Endothelial cell of umbilical vein (primary cell): ENCODE measurements around the gene PLXDC2.

Experiments used
- EZH2 ChIP-seq: IDR thresholded peaks from 2 replicates; pipeline ENCODE4 v1.6.1; 2012; ENCODE audit warnings: borderline replicate concordance, low read depth, mild to moderate bottlenecking, moderate library complexity, low read length, inconsistent platforms; ENCODE audit not compliant: severe bottlenecking
- GATA2 ChIP-seq: IDR thresholded peaks from 2 replicates; pipeline ENCODE4 v1.7.0; 2011; ENCODE audit warnings: low read depth, mild to moderate bottlenecking, moderate library complexity, mixed read lengths, low read length; ENCODE audit not compliant: insufficient read length, insufficient read depth
- MAX ChIP-seq: IDR thresholded peaks from 2 replicates; pipeline ENCODE4 v1.6.1; 2011; ENCODE audit not compliant: insufficient read depth, insufficient read length
- MYC ChIP-seq: IDR thresholded peaks from one replicate; pipeline ENCODE4 v1.6.1; 2011; ENCODE audit warnings: mild to moderate bottlenecking, low read depth, low read length
- POLR2A ChIP-seq: IDR thresholded peaks from 2 replicates; pipeline ENCODE4 v1.6.1; 2012; ENCODE audit warnings: low read depth, mild to moderate bottlenecking, control low read depth, low read length
- POLR2AphosphoS5 ChIP-seq: IDR thresholded peaks from 2 replicates; pipeline ENCODE4 v1.6.1; 2012; ENCODE audit warnings: low read depth, mild to moderate bottlenecking, control low read depth, low read length, moderate library complexity; ENCODE audit not compliant: insufficient read depth
- TF ChIP-seq, protein P1 (sequence below), 2 donors: IDR thresholded peaks; 1 replicate in 1 of 2; 2 replicates in 1 of 2; pipeline ENCODE4 v1.5.1; 2011; ENCODE audit warnings: low read length in 2 of 2, mild to moderate bottlenecking in 2 of 2, moderate library complexity in 2 of 2, control low read depth in 1 of 2, inconsistent platforms in 1 of 2, low read depth in 1 of 2; ENCODE audit not compliant: insufficient read depth in 1 of 2; ENCODE audit errors: extremely low read depth in 1 of 2

- TF ChIP-seq POLR2A, result no peak
- no peak for TF ChIP-seq GATA2
- TF ChIP-seq, protein P1, sequence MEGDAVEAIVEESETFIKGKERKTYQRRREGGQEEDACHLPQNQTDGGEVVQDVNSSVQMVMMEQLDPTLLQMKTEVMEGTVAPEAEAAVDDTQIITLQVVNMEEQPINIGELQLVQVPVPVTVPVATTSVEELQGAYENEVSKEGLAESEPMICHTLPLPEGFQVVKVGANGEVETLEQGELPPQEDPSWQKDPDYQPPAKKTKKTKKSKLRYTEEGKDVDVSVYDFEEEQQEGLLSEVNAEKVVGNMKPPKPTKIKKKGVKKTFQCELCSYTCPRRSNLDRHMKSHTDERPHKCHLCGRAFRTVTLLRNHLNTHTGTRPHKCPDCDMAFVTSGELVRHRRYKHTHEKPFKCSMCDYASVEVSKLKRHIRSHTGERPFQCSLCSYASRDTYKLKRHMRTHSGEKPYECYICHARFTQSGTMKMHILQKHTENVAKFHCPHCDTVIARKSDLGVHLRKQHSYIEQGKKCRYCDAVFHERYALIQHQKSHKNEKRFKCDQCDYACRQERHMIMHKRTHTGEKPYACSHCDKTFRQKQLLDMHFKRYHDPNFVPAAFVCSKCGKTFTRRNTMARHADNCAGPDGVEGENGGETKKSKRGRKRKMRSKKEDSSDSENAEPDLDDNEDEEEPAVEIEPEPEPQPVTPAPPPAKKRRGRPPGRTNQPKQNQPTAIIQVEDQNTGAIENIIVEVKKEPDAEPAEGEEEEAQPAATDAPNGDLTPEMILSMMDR (IDR thresholded peaks at IDR 0.05; ENCODE audit: extremely low read depth in 1 of 2, insufficient read depth in 1 of 2, low read depth in 1 of 2, low read length in 2 of 2), result no peak
- TF ChIP-seq EZH2, result no peak
- no peak for TF ChIP-seq POLR2AphosphoS5
- no peak for TF ChIP-seq MYC
- TF ChIP-seq MAX, result no peak
Observed at GRCh38 chr10:20221356-20221755, 405.1 kb downstream of the PLXDC2 start.
